GF-D8 (cell line): Measurements from ENCODE around the gene HRH4.

ENCODE experiments used
- DNase-seq: peaks from one replicate; lab custom pipeline; 2025; lab: John Stamatoyannopoulos, UW

HRH4 gene

GRCh38 chr18:24460388-24460787, at the start of gene HRH4:
Gene HRH4 (plus strand): TSS chr18:24460637. CDS start chr18:24460729, 92 bp downstream.
- peak; percentile 64 for DNase-seq

- DNase-seq: no peak
Observed at GRCh38 chr18:24413148-24413547, 47.3 kb upstream of the HRH4 start.

GRCh38 chr18:24414349-24415003, 46.0 kb upstream of the HRH4 start:
- DNase-seq: no peak

- no peak for DNase-seq
Observed at GRCh38 chr18:24417480-24417879, 43.0 kb upstream of the HRH4 start.

- no peak for DNase-seq
Observed at GRCh38 chr18:24420551-24420950, 39.9 kb upstream of the HRH4 start.

GRCh38 chr18:24421831-24422230, 38.6 kb upstream of the HRH4 start:
- no peak for DNase-seq

- DNase-seq: no peak
Observed at GRCh38 chr18:24426073-24426397, 34.4 kb upstream of the HRH4 start.

- peak; percentile 70 for DNase-seq
Observed at GRCh38 chr18:24426398-24427294, 33.8 kb upstream of the HRH4 start, which contains the start of gene IMPACT. Gene IMPACT (plus strand): TSS chr18:24426670. CDS start chr18:24426757, 87 bp downstream.

GRCh38 chr18:24427484-24427883, 33.0 kb upstream of the HRH4 start:
- DNase-seq: no peak

- DNase-seq: no peak
Observed at GRCh38 chr18:24428709-24429108, 31.7 kb upstream of the HRH4 start.

GRCh38 chr18:24429188-24429587, 31.2 kb upstream of the HRH4 start:
- no peak for DNase-seq

GRCh38 chr18:24432618-24433017, 27.8 kb upstream of the HRH4 start:
- peak; percentile 90 for DNase-seq

- peak; percentile 38 for DNase-seq
Observed at GRCh38 chr18:24436939-24437338, 23.5 kb upstream of the HRH4 start.

GRCh38 chr18:24443870-24444269, 16.6 kb upstream of the HRH4 start:
- DNase-seq: peak; percentile 77

GRCh38 chr18:24446453-24446852, 14.0 kb upstream of the HRH4 start:
- no peak for DNase-seq

- peak; percentile 45 for DNase-seq
Observed at GRCh38 chr18:24446953-24447538, 13.4 kb upstream of the HRH4 start.

GRCh38 chr18:24447961-24448360, 12.5 kb upstream of the HRH4 start:
- DNase-seq: no peak

- DNase-seq: no peak
Observed at GRCh38 chr18:24456549-24456948, 3.9 kb upstream of the HRH4 start.

GRCh38 chr18:24459772-24460171, 665 bp upstream of the HRH4 start:
- DNase-seq: peak; percentile 74

- DNase-seq: no peak
Observed at GRCh38 chr18:24461996-24462395, 1.6 kb downstream of the HRH4 start.

- no peak for DNase-seq
Observed at GRCh38 chr18:24462838-24463775, 2.7 kb downstream of the HRH4 start.

- DNase-seq: peak; percentile 94
Observed at GRCh38 chr18:24465486-24465885, 5.0 kb downstream of the HRH4 start.
